Keratinocyte (primary cell): ENCODE results near the gene SLC5A7. TPM values are rescaled to one million over a fixed set of nuclear protein-coding genes. Genes with fewer than 3 reads are reported as not detected.

Source experiments
- DNase-seq: peaks from one replicate; pipeline ENCODE4 v3.0.0-alpha.2; 2011; ENCODE audit warnings: low read depth, missing footprints, low spot score
- FAIRE-seq: peaks from 2 replicates; lab custom pipeline; 2011; peaks lifted over from hg19 to GRCh38; lab: Jason Lieb, UNC
- H2AFZ ChIP-seq: 2 replicates; pipeline ENCODE4 v1.6.0; 2012; ENCODE audit warnings: low read length, control low read depth, inconsistent platforms; ENCODE audit not compliant: control insufficient read depth
- H3K27ac ChIP-seq: 2 replicates; pipeline ENCODE4 v1.5.1; 2011; ENCODE audit warnings: low read length; ENCODE audit not compliant: control insufficient read depth, insufficient read depth
- H3K27me3 ChIP-seq: 3 replicates; pipeline ENCODE4 v1.6.0; 2011; ENCODE audit warnings: low read length; ENCODE audit not compliant: control insufficient read depth, insufficient read depth; ENCODE audit errors: extremely low read depth
- H3K36me3 ChIP-seq, 2 experiments: 2 replicates in 1 of 2; 3 replicates in 1 of 2; pipeline ENCODE4 v1.5.1; 2011; ENCODE audit warnings: low read length in 2 of 2, mild to moderate bottlenecking in 1 of 2; ENCODE audit not compliant: control insufficient read depth in 2 of 2, insufficient read depth in 2 of 2; ENCODE audit errors: extremely low read depth in 1 of 2
- H3K4me1 ChIP-seq: 3 replicates; pipeline ENCODE4 v1.5.1; 2011; ENCODE audit warnings: low read length; ENCODE audit not compliant: control insufficient read depth, insufficient read depth; ENCODE audit errors: extremely low read depth
- H3K4me2 ChIP-seq: 3 replicates; pipeline ENCODE4 v1.6.0; 2011; ENCODE audit warnings: low read depth, low read length; ENCODE audit not compliant: control insufficient read depth, insufficient read depth; ENCODE audit errors: extremely low read depth
- H3K4me3 ChIP-seq, 3 experiments: fragments of 200-600 bp in 1 of 3; sonication (generic) in 1 of 3; 2 replicates in 2 of 3; 3 replicates in 1 of 3; pipeline ENCODE4 v1.5.1; 2011 to 2016; ENCODE audit warnings: low read length in 3 of 3, mild to moderate bottlenecking in 3 of 3, control low read depth in 2 of 3, inconsistent platforms in 1 of 3, low read depth in 1 of 3, mixed read lengths in 1 of 3, mixed run types in 1 of 3, moderate library complexity in 1 of 3; ENCODE audit not compliant: control insufficient read depth in 2 of 3, insufficient read depth in 2 of 3; ENCODE audit errors: extremely low read depth in 1 of 3
- H3K79me2 ChIP-seq: 2 replicates; pipeline ENCODE4 v1.6.0; 2012; ENCODE audit warnings: low read length; ENCODE audit not compliant: control insufficient read depth, insufficient read depth
- H3K9ac ChIP-seq: 3 replicates; pipeline ENCODE4 v1.6.0; 2011; ENCODE audit warnings: low read length; ENCODE audit not compliant: control insufficient read depth, insufficient read depth; ENCODE audit errors: extremely low read depth
- H3K9me1 ChIP-seq: 3 replicates; pipeline ENCODE4 v1.6.0; 2011; ENCODE audit warnings: low read length; ENCODE audit not compliant: control insufficient read depth, insufficient read depth; ENCODE audit errors: extremely low read depth
- H3K9me3 ChIP-seq: 2 replicates; pipeline ENCODE4 v1.5.1; 2012; ENCODE audit warnings: low read depth, low read length; ENCODE audit not compliant: control insufficient read depth
- H4K20me1 ChIP-seq: 3 replicates; pipeline ENCODE4 v1.6.0; 2011; ENCODE audit warnings: low read length; ENCODE audit not compliant: control insufficient read depth, insufficient read depth; ENCODE audit errors: extremely low read depth
- CTCF ChIP-seq, 3 experiments: IDR thresholded peaks in 1 of 3; conservative IDR thresholded peaks in 1 of 3; optimal IDR thresholded peaks in 1 of 3; 2 replicates in 2 of 3; 3 replicates in 1 of 3; pipeline versions ENCODE3 to v1.5.1; 2011; ENCODE audit warnings: low read length in 3 of 3, mild to moderate bottlenecking in 3 of 3, moderate library complexity in 2 of 3, control low read depth in 1 of 3, inconsistent platforms in 1 of 3; ENCODE audit not compliant: insufficient read depth in 2 of 3; ENCODE audit errors: extremely low read depth in 1 of 3
- EZH2 ChIP-seq: IDR thresholded peaks from one replicate; pipeline ENCODE4 v1.6.1; 2012; ENCODE audit warnings: inconsistent platforms, mild to moderate bottlenecking, low read length, moderate library complexity
- dilution Hi-C: fragments of 300-500 bp; cut with MboI; formaldehyde crosslinking; loops from one replicate; pipeline ENCODE4 v1.7.0; 2020; ENCODE audit warnings: low sequenced_read_pairs; ENCODE audit not compliant: extremely low pct_ligation_motif_present
- polyA plus RNA-seq, 5 experiments: library from polyadenylated mRNA; depleted of rRNA in 3 of 5; stranded (reverse) in 3 of 5; stranded (forward) in 1 of 5; unstranded in 1 of 5; fragments of >200 nt; gene quantifications; 1 replicate in 1 of 5; 2 replicates in 3 of 5; 3 replicates in 1 of 5; pipeline versions ENCODE4 v1.2.1 to v1.2.3, GENCODE V29; 2011 to 2012; ENCODE audit warnings: missing spikeins in 2 of 5, low read depth in 1 of 5, low replicate concordance in 1 of 5

Gene SLC5A7
- polyA plus RNA-seq, 1 donor (not counting 4 experiments of a cell fraction or from before 2014, with no cell fraction given) = not detected

GRCh38 chr2:108031471-108031941, 45.2 kb downstream of the SLC5A7 start:
- H4K20me1 ChIP-seq = no peaks in the 10 kb centered on the region
- H3K27me3 ChIP-seq = no peaks in the 10 kb centered on the region
- H3K9me1 ChIP-seq = no peaks in the 10 kb centered on the region
- H3K4me2 ChIP-seq = no peak overlapping the region
- H3K27ac ChIP-seq = no peak overlapping the region
- TF ChIP-seq CTCF (optimal IDR thresholded peaks at IDR 0.05 in 1 of 3, IDR thresholded peaks at IDR 0.05 in 1 of 3, conservative IDR thresholded peaks at IDR 0.05 in 1 of 3; ENCODE audit: extremely low read depth in 1 of 3, insufficient read depth in 2 of 3, low read length in 3 of 3) = no peak
- TF ChIP-seq EZH2 = no peak
- H2AFZ ChIP-seq = no peak overlapping the region
- H3K4me3 ChIP-seq = no peak overlapping the region
- no peak overlapping the region for H3K9ac ChIP-seq
- H3K79me2 ChIP-seq = no peaks in the 10 kb centered on the region
- H3K4me1 ChIP-seq = no peaks in the 10 kb centered on the region
- DNase-seq (no peak), FAIRE-seq (no peak)
- no peaks in the 10 kb centered on the region for H3K9me3 ChIP-seq
- no peaks in the 10 kb centered on the region for H3K36me3 ChIP-seq
- dilution Hi-C loops = no loop called here

GRCh38 chr2:108034843-108035242, 48.5 kb downstream of the SLC5A7 start:
- Histone ChIP-seq H4K20me1 (no peaks in the 10 kb centered on the region), H3K27me3 (no peaks in the 10 kb centered on the region), H3K9me3 (no peaks in the 10 kb centered on the region), H3K4me1 (no peaks in the 10 kb centered on the region), H3K4me3 (no peak overlapping the region), H3K9me1 (no peaks in the 10 kb centered on the region), H3K9ac (no peak overlapping the region), H3K79me2 (no peaks in the 10 kb centered on the region), H2AFZ (no peak overlapping the region), H3K4me2 (no peak overlapping the region), H3K36me3 (no peaks in the 10 kb centered on the region), H3K27ac (no peak overlapping the region)
- DNase-seq (no peak), FAIRE-seq (no peak)
- TF ChIP-seq EZH2 = no peak
- peak in 2 of 3 experiments; percentile 13 to 34 for TF ChIP-seq CTCF (optimal IDR thresholded peaks at IDR 0.05 in 1 of 3, IDR thresholded peaks at IDR 0.05 in 1 of 3, conservative IDR thresholded peaks at IDR 0.05 in 1 of 3; ENCODE audit: extremely low read depth in 1 of 3, insufficient read depth in 2 of 3, low read length in 3 of 3)
- dilution Hi-C loops = no loop called here
